HepG2 (cell line): ENCODE measurements around the gene SDHAF3. TPM values are rescaled to one million over a fixed set of nuclear protein-coding genes. Genes with fewer than 3 reads are reported as not detected.

ENCODE experiments used
- ATAC-seq: fragments of 200-7000 bp; cut with Tn5 transposase; 3 replicates; pipeline ENCODE4 v1.9.1; 2020; ENCODE audit warnings: mild to moderate bottlenecking, moderate library complexity
- BruUV-seq: library from RNA; stranded (reverse); fragments of 400-500 nt; replicated peaks from 2 replicates; lab custom pipeline; 2021; lab: Mats Ljungman, UMichigan
- CTCF ChIA-PET: fragments of 300-600 bp; formaldehyde crosslinking; extraction: SDS; loops from one replicate; lab custom pipeline; 2021; ENCODE audit warnings: low total read pairs, inconsistent platforms, low intra/inter-chr PET ratio; lab: Yijun Ruan, JAX
- POLR2A ChIA-PET: fragments of 350-600 bp; sonication (Branson Sonifier 250); formaldehyde crosslinking; loops from one replicate; lab custom pipeline; 2020; ENCODE audit warnings: antibody characterized with exemption, inconsistent platforms; lab: Yijun Ruan, JAX
- DNase-seq: peaks from one replicate; pipeline ENCODE4 v3.0.0-alpha.2; 2015; ENCODE audit warnings: low spot score
- FAIRE-seq: peaks from 3 replicates; lab custom pipeline; 2011; peaks lifted over from hg19 to GRCh38; lab: Jason Lieb, UNC
- H2AFZ ChIP-seq: one replicate; pipeline ENCODE4 v1.6.1; 2011; ENCODE audit warnings: low read length, inconsistent platforms
- H3K27ac ChIP-seq: fragments of 300-600 bp; 3 replicates; pipeline ENCODE4 v1.8.0; 2011; ENCODE audit warnings: mixed run types, mild to moderate bottlenecking, mixed read lengths, low read length, inconsistent platforms; ENCODE audit not compliant: insufficient read depth; ENCODE audit errors: extremely low read length
- H3K27me3 ChIP-seq, 2 experiments: fragments of 200-600 bp in 1 of 2; 2 replicates in 1 of 2; 3 replicates in 1 of 2; pipeline versions ENCODE4 v1.6.0 to v1.8.0; 2011; ENCODE audit warnings: low read length in 2 of 2, mild to moderate bottlenecking in 2 of 2, moderate library complexity in 2 of 2, inconsistent platforms in 1 of 2; ENCODE audit not compliant: insufficient read depth in 2 of 2, control insufficient read depth in 1 of 2
- H3K36me3 ChIP-seq, 2 experiments: fragments of 200-600 bp in 1 of 2; replicated peaks in 1 of 2; 2 replicates in 1 of 2; 3 replicates in 1 of 2; pipeline versions ENCODE4 v1.5.1 to v1.8.0; 2011; ENCODE audit warnings: low read length in 2 of 2, inconsistent platforms in 1 of 2; ENCODE audit not compliant: insufficient read depth in 2 of 2, control insufficient read depth in 1 of 2
- H3K4me1 ChIP-seq: 2 replicates; pipeline ENCODE4 v1.5.1; 2012; ENCODE audit warnings: low read length, inconsistent platforms; ENCODE audit not compliant: insufficient read depth
- H3K4me2 ChIP-seq: 2 replicates; pipeline ENCODE4 v1.6.0; 2011; ENCODE audit warnings: low read depth, low read length, inconsistent platforms
- H3K4me3 ChIP-seq, 3 experiments: fragments of 200-600 bp in 1 of 3; sonication (generic), shearing (Covaris generic) in 1 of 3; replicated peaks in 1 of 3; 2 replicates each; pipeline ENCODE4 v1.5.1; 2011 to 2016; ENCODE audit warnings: low read length in 3 of 3, inconsistent platforms in 2 of 3, low read depth in 2 of 3, mild to moderate bottlenecking in 2 of 3, control low read depth in 1 of 3, mixed read lengths in 1 of 3; ENCODE audit not compliant: insufficient read depth in 1 of 3
- H3K79me2 ChIP-seq: one replicate; pipeline ENCODE4 v1.6.1; 2011; ENCODE audit warnings: low read length, inconsistent platforms; ENCODE audit not compliant: insufficient read depth
- H3K9ac ChIP-seq: 2 replicates; pipeline ENCODE4 v1.6.0; 2011; ENCODE audit warnings: mild to moderate bottlenecking, low read depth, low read length, inconsistent platforms; ENCODE audit not compliant: insufficient read depth
- H3K9me3 ChIP-seq: 2 replicates; pipeline ENCODE4 v1.5.1; 2012; ENCODE audit warnings: mild to moderate bottlenecking, low read length
- H4K20me1 ChIP-seq: 2 replicates; pipeline ENCODE4 v1.6.0; 2011; ENCODE audit warnings: inconsistent platforms, mild to moderate bottlenecking, low read length, moderate library complexity; ENCODE audit not compliant: insufficient read depth
- AGO2 ChIP-seq: fragments of 200-400 bp; formaldehyde crosslinking; optimal IDR thresholded peaks from 2 replicates; pipeline ENCODE3; 2017; ENCODE audit warnings: mild to moderate bottlenecking, low read depth, low read length, moderate library complexity
- ATRX ChIP-seq: sonication (generic); formaldehyde crosslinking; IDR thresholded peaks from 2 replicates; pipeline ENCODE4 v1.4.0; 2020; ENCODE audit warnings: missing genetic modification reagents, borderline replicate concordance
- CENPX ChIP-seq: sonication (generic); formaldehyde crosslinking; IDR thresholded peaks from 2 replicates; pipeline ENCODE4 v1.9.0; 2021; ENCODE audit warnings: mild to moderate bottlenecking, missing genetic modification reagents, moderate library complexity
- GTF2F1 ChIP-seq: fragments of 150-350 bp; IDR thresholded peaks from 2 replicates; pipeline ENCODE4 v1.6.1; 2014; ENCODE audit warnings: low read length
- ISX ChIP-seq: sonication (generic); formaldehyde crosslinking; conservative IDR thresholded peaks from 2 replicates; pipeline ENCODE4 v1.5.0; 2020; ENCODE audit warnings: missing genetic modification reagents
- JUN ChIP-seq: sonication (generic); formaldehyde crosslinking; IDR thresholded peaks from 2 replicates; pipeline ENCODE4 v1.4.0; 2020; ENCODE audit warnings: mild to moderate bottlenecking, missing genetic modification reagents
- KLF16 ChIP-seq, 2 experiments: sonication (generic) in 1 of 2; formaldehyde crosslinking in 1 of 2; IDR thresholded peaks; 2 replicates each; pipeline versions ENCODE4 v1.6.1 to v1.8.0; 2016 to 2023; ENCODE audit warnings: missing genetic modification reagents in 2 of 2, missing compliant biosample characterization in 1 of 2
- KMT2A ChIP-seq: sonication (generic); formaldehyde crosslinking; IDR thresholded peaks from 2 replicates; pipeline ENCODE4 v1.4.0; 2020; ENCODE audit warnings: missing genetic modification reagents
- SRSF9 ChIP-seq: fragments of 200-400 bp; formaldehyde crosslinking; IDR thresholded peaks from 2 replicates; pipeline ENCODE4 v1.6.1; 2018; ENCODE audit warnings: borderline replicate concordance, mild to moderate bottlenecking, low read depth, low read length; ENCODE audit not compliant: insufficient read depth, poor library complexity, severe bottlenecking
- ZIK1 ChIP-seq: sonication (generic); formaldehyde crosslinking; IDR thresholded peaks from 2 replicates; pipeline ENCODE4 v1.5.0; 2020; ENCODE audit warnings: mild to moderate bottlenecking, low read depth, missing genetic modification reagents, borderline replicate concordance
- ZNF121 ChIP-seq: sonication (generic); formaldehyde crosslinking; IDR thresholded peaks from 2 replicates; pipeline ENCODE4 v1.5.0; 2020; ENCODE audit warnings: mild to moderate bottlenecking, missing genetic modification reagents
- ZNF160 ChIP-seq: sonication (generic); formaldehyde crosslinking; IDR thresholded peaks from 2 replicates; pipeline ENCODE4 v1.8.0; 2022; ENCODE audit warnings: mild to moderate bottlenecking, inconsistent platforms, missing genetic modification reagents
- WGBS: methylation state at CpG from one replicate; pipeline ENCODE4 v1.1.6; 2017; ENCODE audit warnings: low lambda C conversion rate; 5-methylcytosine and 5-hydroxymethylcytosine counted together
- in situ Hi-C: cut with HindIII; loops from 2 replicates; pipeline ENCODE4 v1.10.0; 2017; ENCODE audit warnings: low pct_unique_long_range_greater_than_20kb; ENCODE audit not compliant: extremely low pct_ligation_motif_present
- intact Hi-C: fragments of 100-400 bp; cut with micrococcal nuclease; formaldehyde crosslinking; loops from one replicate; pipeline ENCODE4 v1.10.0; 2022; ENCODE audit not compliant: unreplicated experiment
- polyA plus RNA-seq, 8 experiments: library from polyadenylated mRNA; depleted of rRNA in 3 of 8; stranded (reverse) in 7 of 8; unstranded in 1 of 8; fragments of >200 nt; fragmentation: Illumina TruSeq in 4 of 8; extraction: Trizol in 4 of 8; gene quantifications; 2 replicates each; pipeline versions ENCODE4 v1.2.1 to v1.2.3, GENCODE V29; 2011 to 2016; ENCODE audit warnings: low read depth in 4 of 8, missing spikeins in 1 of 8, mixed read lengths in 1 of 8; ENCODE audit not compliant: insufficient read depth in 1 of 8
- total RNA-seq, 5 experiments: library from RNA; depleted of rRNA; stranded (reverse); fragments of >200 nt; fragmentation: Illumina TruSeq; extraction: Trizol; gene quantifications; 2 replicates each; pipeline ENCODE4 v1.2.3, GENCODE V29; 2016; ENCODE audit warnings: low read depth in 1 of 5
- TF ChIP-seq, protein P1 (sequence below): sonication (generic); formaldehyde crosslinking; IDR thresholded peaks from 2 replicates; pipeline ENCODE4 v1.4.0; 2020; ENCODE audit warnings: mild to moderate bottlenecking, low read depth, missing genetic modification reagents

The SDHAF3 gene
- total and polyA plus RNA-seq, 2 of the 13 experiments (the other 11 are each of a cell fraction or from before 2014, with no cell fraction given), result 15.2 to 32.6 TPM

DNA sequence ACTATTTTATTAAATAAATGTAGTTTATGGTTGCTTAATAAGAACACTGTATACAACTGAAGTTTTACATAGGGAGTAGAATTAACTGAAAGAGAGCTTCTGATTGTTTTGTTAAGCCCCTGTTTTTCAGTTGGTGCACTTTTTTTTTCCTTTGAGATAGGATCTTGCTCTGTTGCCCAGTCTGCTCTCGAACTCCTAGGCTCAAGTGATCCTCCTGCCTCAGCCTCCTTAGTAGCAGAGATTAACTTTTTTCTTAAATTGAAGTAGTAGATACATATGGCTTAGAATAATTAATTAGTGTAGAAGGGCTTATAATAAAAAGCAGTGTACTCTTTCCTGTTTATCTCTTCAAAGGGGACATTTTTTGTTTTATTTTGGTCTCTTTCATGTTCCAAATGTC is 11.2 kb downstream of the SDHAF3 start:
- no peaks in the 10 kb centered on the region for H4K20me1 ChIP-seq
- ATAC-seq (no peak), DNase-seq (no peak), FAIRE-seq (no peak)
- peaks cover 49% of the 10 kb centered on the region for H3K79me2 ChIP-seq
- no peak overlapping the region for H3K27ac ChIP-seq
- CTCF ChIA-PET, result no interaction called here
- intact Hi-C loops, result no loop called here
- H3K4me2 ChIP-seq, result no peak overlapping the region
- no TSS peak for BruUV-seq
- in situ Hi-C loops, result no loop called here
- no peaks in the 10 kb centered on the region for H3K36me3 ChIP-seq
- TF ChIP-seq CENPX (CRISPR knock-in tag) (no peak), ZNF121 (CRISPR knock-in tag) (0 out of 2 replicates have a peak, but pooled peaks have one; percentile 20)
- TF ChIP-seq, all 625 proteins: peak for 1
- Histone ChIP-seq H2AFZ (no peak overlapping the region), H3K4me1 (peaks cover 9% of the 10 kb centered on the region), H3K27me3 (no peaks in the 10 kb centered on the region), H3K4me3 (no peak overlapping the region), H3K9ac (no peak overlapping the region), H3K9me3 (no peaks in the 10 kb centered on the region)
- WGBS, result 87% methylated on average over 1 of the region's 1 CpG
- POLR2A ChIA-PET, result interaction anchor here (2.0 kb wide), 1 partner anchor 11 kb away, joined by 11 read pairs; the partner anchor contains the start of gene SDHAF3

DNA sequence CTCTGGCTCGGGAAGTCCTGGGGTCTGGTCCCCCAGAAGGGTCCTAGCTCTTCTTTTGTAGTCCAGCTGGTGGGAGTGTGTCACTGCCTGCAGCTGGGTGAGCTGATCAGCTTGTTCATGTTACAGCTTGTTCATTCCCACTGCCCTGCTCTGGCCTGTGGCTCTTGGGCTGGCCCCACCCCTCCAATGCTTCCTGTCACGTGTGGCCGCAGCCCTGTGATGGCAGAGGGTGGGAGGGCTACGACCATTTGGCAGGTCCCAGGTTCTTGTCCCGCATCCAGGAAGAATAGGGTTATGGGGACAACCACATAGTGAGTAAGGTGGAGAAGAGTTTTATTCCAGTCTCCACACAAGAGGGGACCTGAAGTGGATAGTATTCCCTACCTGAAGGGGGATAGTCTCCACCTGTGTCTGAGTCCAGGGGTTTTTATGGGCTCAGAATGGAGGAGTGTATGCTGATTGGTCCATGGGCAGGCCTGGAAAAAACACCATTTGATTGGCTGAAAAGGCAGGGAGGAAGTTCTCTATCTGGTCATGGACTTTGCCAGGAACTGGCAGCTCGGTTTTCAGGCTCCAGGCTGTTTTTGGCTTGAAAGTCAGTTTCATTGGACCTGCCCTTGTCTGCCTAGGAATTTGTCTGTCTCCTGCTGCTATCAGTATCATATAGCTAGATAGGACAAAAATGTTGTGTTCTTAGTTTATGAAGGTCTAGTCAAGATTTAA is 13.1 kb downstream of the SDHAF3 start:
- no peaks in the 10 kb centered on the region for H4K20me1 ChIP-seq

More for the DNA sequence above, 13.1 kb downstream of the SDHAF3 start:
- Histone ChIP-seq H3K36me3 (no peaks in the 10 kb centered on the region), H3K9me3 (no peaks in the 10 kb centered on the region), H3K4me1 (peaks cover 18% of the 10 kb centered on the region), H3K4me2 (no peak overlapping the region), H3K79me2 (peaks cover 41% of the 10 kb centered on the region), H3K9ac (no peak overlapping the region), H3K27ac (no peak overlapping the region), H3K4me3 (no peak overlapping the region), H3K27me3 (no peaks in the 10 kb centered on the region), H2AFZ (no peak overlapping the region)
- ATAC-seq (peak; percentile 46; the same call in 2 of the 3 replicates), FAIRE-seq (no peak), DNase-seq (no peak)
- intact Hi-C loops, result no loop called here
- ChIA-PET CTCF (no interaction called here), POLR2A (interaction anchor here (2.0 kb wide), 1 partner anchor 13 kb away, joined by 11 read pairs; the partner anchor contains the start of gene SDHAF3)
- in situ Hi-C loops, result no loop called here
- BruUV-seq, result no TSS peak
- no peak for TF ChIP-seq ZIK1 (CRISPR knock-in tag)
- TF ChIP-seq ZNF160 (CRISPR knock-in tag), result no peak
- TF ChIP-seq GTF2F1, result no peak
- no peak for TF ChIP-seq ATRX
- TF ChIP-seq, protein P1, sequence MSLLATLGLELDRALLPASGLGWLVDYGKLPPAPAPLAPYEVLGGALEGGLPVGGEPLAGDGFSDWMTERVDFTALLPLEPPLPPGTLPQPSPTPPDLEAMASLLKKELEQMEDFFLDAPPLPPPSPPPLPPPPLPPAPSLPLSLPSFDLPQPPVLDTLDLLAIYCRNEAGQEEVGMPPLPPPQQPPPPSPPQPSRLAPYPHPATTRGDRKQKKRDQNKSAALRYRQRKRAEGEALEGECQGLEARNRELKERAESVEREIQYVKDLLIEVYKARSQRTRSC (CRISPR knock-in tag), result no peak
- TF ChIP-seq JUN (CRISPR knock-in tag), result no peak
- no peak for TF ChIP-seq KLF16 (CRISPR knock-in tag; IDR thresholded peaks at IDR 0.05)
- TF ChIP-seq ISX (CRISPR knock-in tag), result no peak
- TF ChIP-seq KMT2A, result no peak
- no peak for TF ChIP-seq AGO2
- no peak for TF ChIP-seq SRSF9
- WGBS, result 92% methylated on average over 4 of the region's 6 CpGs
